Inflammatory macrophage treated with lipopolysaccharide for 1 hour (primary cell): ENCODE data around the gene BABAM2.

Experiments used
- DNase-seq, 2 donors: peaks; one replicate each; pipeline ENCODE4 v3.0.0-alpha.2; 2020 to 2022

Gene BABAM2

GRCh38 chr2:28135799-28136198 lies 245.3 kb downstream of the BABAM2 start:
- no peak for DNase-seq

GRCh38 chr2:28136556-28136955 lies 246.0 kb downstream of the BABAM2 start:
- DNase-seq = no peak

GRCh38 chr2:28137221-28137620 lies 246.7 kb downstream of the BABAM2 start:
- DNase-seq = no peak

GRCh38 chr2:28142386-28142785 lies 251.9 kb downstream of the BABAM2 start:
- DNase-seq = no peak

GRCh38 chr2:28148000-28148399 lies 257.5 kb downstream of the BABAM2 start:
- DNase-seq = no peak

GRCh38 chr2:28148566-28148965 lies 258.0 kb downstream of the BABAM2 start:
- no peak for DNase-seq

- no peak for DNase-seq
Measured at GRCh38 chr2:28150236-28150915, 259.8 kb downstream of the BABAM2 start.

- no peak for DNase-seq
Measured at GRCh38 chr2:28150994-28151393, 260.5 kb downstream of the BABAM2 start.

- no peak for DNase-seq
Measured at GRCh38 chr2:28152585-28153280, 262.2 kb downstream of the BABAM2 start.

- no peak for DNase-seq
Measured at GRCh38 chr2:28153851-28154250, 263.3 kb downstream of the BABAM2 start.

- no peak for DNase-seq
Measured at GRCh38 chr2:28155086-28155485, 264.6 kb downstream of the BABAM2 start.

GRCh38 chr2:28155627-28156026 lies 265.1 kb downstream of the BABAM2 start:
- DNase-seq = peak; percentile 5 to 17

GRCh38 chr2:28158791-28159190 lies 268.3 kb downstream of the BABAM2 start:
- DNase-seq = no peak

- no peak for DNase-seq
Measured at GRCh38 chr2:28160986-28161425, 270.5 kb downstream of the BABAM2 start.

- no peak for DNase-seq
Measured at GRCh38 chr2:28161466-28161865, 270.9 kb downstream of the BABAM2 start.

GRCh38 chr2:28162564-28162963 lies 272.0 kb downstream of the BABAM2 start:
- no peak for DNase-seq

GRCh38 chr2:28163028-28163427 lies 272.5 kb downstream of the BABAM2 start:
- no peak for DNase-seq

GRCh38 chr2:28163627-28164279 lies 273.2 kb downstream of the BABAM2 start:
- DNase-seq = no peak

GRCh38 chr2:28164280-28164801 lies 273.8 kb downstream of the BABAM2 start:
- DNase-seq = no peak

GRCh38 chr2:28165087-28165635 lies 274.6 kb downstream of the BABAM2 start:
- no peak for DNase-seq

- DNase-seq = no peak
Measured at GRCh38 chr2:28166956-28167355, 276.4 kb downstream of the BABAM2 start.

- DNase-seq = no peak
Measured at GRCh38 chr2:28168376-28168775, 277.8 kb downstream of the BABAM2 start.

- no peak for DNase-seq
Measured at GRCh38 chr2:28169492-28169891, 279.0 kb downstream of the BABAM2 start.
